GM21619 (cell line): ENCODE measurements around the gene PPP1R27.

Experiments
- ATAC-seq: cut with Tn5 transposase; IDR thresholded peaks from one replicate; pipeline ENCODE4 v1.9.1; 2021; ENCODE audit not compliant: unreplicated experiment

Gene PPP1R27

GRCh38 chr17:81834831-81835267 lies at the start of gene PPP1R27:
PPP1R27 (minus strand) TSS chr17:81835050; CDS start chr17:81834953, 97 bp downstream.
- ATAC-seq, result no peak

- no peak for ATAC-seq
Observed at GRCh38 chr17:81884520-81884919, 49.7 kb upstream of the PPP1R27 start.

- no peak for ATAC-seq
Observed at GRCh38 chr17:81879121-81879520, 44.3 kb upstream of the PPP1R27 start.

GRCh38 chr17:81878294-81878693 lies 43.4 kb upstream of the PPP1R27 start:
- no peak for ATAC-seq

- no peak for ATAC-seq
Observed at GRCh38 chr17:81877569-81877968, 42.7 kb upstream of the PPP1R27 start.

GRCh38 chr17:81871387-81872230 lies 36.8 kb upstream of the PPP1R27 start:
- ATAC-seq, result peak; percentile 23

GRCh38 chr17:81870981-81871386 lies 36.1 kb upstream of the PPP1R27 start, which contains the start of gene ARHGDIA:
ARHGDIA (minus strand) TSS chr17:81871337; CDS start chr17:81869930, 1,407 bp downstream.
- ATAC-seq, result peak; percentile 30

- peak; percentile 12 for ATAC-seq
Observed at GRCh38 chr17:81870131-81870980, 35.5 kb upstream of the PPP1R27 start.

GRCh38 chr17:81869221-81870130 lies 34.6 kb upstream of the PPP1R27 start:
- ATAC-seq, result no peak

- ATAC-seq, result no peak
Observed at GRCh38 chr17:81868674-81869220, 33.9 kb upstream of the PPP1R27 start.

- no peak for ATAC-seq
Observed at GRCh38 chr17:81867991-81868673, 33.3 kb upstream of the PPP1R27 start.

GRCh38 chr17:81867170-81867990 lies 32.5 kb upstream of the PPP1R27 start:
- ATAC-seq, result no peak

- ATAC-seq, result no peak
Observed at GRCh38 chr17:81866440-81867169, 31.8 kb upstream of the PPP1R27 start.

- ATAC-seq, result no peak
Observed at GRCh38 chr17:81865733-81866439, 31.0 kb upstream of the PPP1R27 start.

- ATAC-seq, result no peak
Observed at GRCh38 chr17:81865358-81865732, 30.5 kb upstream of the PPP1R27 start.

- no peak for ATAC-seq
Observed at GRCh38 chr17:81863833-81864768, 29.3 kb upstream of the PPP1R27 start.
